NB4 (cell line): ENCODE results near the gene SNTG2.

Experiments
- CTCF ChIP-seq: IDR thresholded peaks from one replicate; pipeline ENCODE4 v1.5.1; 2012; ENCODE audit warnings: low read depth, low read length
- POLR2A ChIP-seq: IDR thresholded peaks from 2 replicates; pipeline ENCODE4 v1.6.1; 2011; ENCODE audit warnings: mild to moderate bottlenecking; ENCODE audit not compliant: insufficient read length; ENCODE audit errors: extremely low read depth

GRCh38 chr2:1415501-1415900 lies 464.9 kb downstream of the SNTG2 start:
- no peak for TF ChIP-seq POLR2A
- TF ChIP-seq CTCF: no peak
